ENCODE data around the gene KIAA1217. TPM values are rescaled to one million over a fixed set of nuclear protein-coding genes. Genes with fewer than 3 reads are reported as not detected.

Gene KIAA1217
- total and polyA plus RNA-seq, 2 of the 8 experiments (the other 6 are each of a cell fraction or from before 2014, with no cell fraction given), result 4.5 to 15.6 TPM

DNA sequence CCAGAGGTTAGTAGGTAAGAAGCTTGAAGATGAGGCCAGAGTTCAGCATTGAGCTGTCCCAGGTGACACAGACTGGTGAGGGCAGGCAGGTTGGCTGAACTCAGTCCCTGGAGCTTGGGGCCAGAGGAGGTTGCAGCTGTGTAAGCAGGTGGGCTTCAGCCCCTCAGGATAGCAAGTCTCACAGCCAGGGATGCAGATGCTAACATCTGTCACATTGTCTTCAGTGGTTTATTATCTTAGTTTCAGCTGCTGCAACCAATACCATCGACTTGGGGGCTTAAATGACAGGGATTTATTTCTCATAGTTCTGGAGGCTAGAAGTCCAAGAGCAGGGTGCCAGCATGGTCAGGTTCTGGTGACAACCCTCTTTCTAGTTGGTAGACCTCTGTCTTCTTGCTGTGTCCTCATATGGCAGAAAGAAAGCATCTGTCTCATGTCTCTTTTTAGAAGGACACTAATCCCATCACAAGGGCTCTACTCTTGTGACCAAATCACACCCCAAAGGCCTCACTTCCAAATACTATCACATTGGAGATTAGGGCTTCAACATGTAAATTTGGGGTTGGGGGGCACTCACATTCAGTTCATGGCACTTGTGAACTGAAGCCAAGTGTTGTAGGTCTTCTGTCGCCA lies 146.2 kb downstream of the KIAA1217 start (continued):
- TF ChIP-seq, protein P1, sequence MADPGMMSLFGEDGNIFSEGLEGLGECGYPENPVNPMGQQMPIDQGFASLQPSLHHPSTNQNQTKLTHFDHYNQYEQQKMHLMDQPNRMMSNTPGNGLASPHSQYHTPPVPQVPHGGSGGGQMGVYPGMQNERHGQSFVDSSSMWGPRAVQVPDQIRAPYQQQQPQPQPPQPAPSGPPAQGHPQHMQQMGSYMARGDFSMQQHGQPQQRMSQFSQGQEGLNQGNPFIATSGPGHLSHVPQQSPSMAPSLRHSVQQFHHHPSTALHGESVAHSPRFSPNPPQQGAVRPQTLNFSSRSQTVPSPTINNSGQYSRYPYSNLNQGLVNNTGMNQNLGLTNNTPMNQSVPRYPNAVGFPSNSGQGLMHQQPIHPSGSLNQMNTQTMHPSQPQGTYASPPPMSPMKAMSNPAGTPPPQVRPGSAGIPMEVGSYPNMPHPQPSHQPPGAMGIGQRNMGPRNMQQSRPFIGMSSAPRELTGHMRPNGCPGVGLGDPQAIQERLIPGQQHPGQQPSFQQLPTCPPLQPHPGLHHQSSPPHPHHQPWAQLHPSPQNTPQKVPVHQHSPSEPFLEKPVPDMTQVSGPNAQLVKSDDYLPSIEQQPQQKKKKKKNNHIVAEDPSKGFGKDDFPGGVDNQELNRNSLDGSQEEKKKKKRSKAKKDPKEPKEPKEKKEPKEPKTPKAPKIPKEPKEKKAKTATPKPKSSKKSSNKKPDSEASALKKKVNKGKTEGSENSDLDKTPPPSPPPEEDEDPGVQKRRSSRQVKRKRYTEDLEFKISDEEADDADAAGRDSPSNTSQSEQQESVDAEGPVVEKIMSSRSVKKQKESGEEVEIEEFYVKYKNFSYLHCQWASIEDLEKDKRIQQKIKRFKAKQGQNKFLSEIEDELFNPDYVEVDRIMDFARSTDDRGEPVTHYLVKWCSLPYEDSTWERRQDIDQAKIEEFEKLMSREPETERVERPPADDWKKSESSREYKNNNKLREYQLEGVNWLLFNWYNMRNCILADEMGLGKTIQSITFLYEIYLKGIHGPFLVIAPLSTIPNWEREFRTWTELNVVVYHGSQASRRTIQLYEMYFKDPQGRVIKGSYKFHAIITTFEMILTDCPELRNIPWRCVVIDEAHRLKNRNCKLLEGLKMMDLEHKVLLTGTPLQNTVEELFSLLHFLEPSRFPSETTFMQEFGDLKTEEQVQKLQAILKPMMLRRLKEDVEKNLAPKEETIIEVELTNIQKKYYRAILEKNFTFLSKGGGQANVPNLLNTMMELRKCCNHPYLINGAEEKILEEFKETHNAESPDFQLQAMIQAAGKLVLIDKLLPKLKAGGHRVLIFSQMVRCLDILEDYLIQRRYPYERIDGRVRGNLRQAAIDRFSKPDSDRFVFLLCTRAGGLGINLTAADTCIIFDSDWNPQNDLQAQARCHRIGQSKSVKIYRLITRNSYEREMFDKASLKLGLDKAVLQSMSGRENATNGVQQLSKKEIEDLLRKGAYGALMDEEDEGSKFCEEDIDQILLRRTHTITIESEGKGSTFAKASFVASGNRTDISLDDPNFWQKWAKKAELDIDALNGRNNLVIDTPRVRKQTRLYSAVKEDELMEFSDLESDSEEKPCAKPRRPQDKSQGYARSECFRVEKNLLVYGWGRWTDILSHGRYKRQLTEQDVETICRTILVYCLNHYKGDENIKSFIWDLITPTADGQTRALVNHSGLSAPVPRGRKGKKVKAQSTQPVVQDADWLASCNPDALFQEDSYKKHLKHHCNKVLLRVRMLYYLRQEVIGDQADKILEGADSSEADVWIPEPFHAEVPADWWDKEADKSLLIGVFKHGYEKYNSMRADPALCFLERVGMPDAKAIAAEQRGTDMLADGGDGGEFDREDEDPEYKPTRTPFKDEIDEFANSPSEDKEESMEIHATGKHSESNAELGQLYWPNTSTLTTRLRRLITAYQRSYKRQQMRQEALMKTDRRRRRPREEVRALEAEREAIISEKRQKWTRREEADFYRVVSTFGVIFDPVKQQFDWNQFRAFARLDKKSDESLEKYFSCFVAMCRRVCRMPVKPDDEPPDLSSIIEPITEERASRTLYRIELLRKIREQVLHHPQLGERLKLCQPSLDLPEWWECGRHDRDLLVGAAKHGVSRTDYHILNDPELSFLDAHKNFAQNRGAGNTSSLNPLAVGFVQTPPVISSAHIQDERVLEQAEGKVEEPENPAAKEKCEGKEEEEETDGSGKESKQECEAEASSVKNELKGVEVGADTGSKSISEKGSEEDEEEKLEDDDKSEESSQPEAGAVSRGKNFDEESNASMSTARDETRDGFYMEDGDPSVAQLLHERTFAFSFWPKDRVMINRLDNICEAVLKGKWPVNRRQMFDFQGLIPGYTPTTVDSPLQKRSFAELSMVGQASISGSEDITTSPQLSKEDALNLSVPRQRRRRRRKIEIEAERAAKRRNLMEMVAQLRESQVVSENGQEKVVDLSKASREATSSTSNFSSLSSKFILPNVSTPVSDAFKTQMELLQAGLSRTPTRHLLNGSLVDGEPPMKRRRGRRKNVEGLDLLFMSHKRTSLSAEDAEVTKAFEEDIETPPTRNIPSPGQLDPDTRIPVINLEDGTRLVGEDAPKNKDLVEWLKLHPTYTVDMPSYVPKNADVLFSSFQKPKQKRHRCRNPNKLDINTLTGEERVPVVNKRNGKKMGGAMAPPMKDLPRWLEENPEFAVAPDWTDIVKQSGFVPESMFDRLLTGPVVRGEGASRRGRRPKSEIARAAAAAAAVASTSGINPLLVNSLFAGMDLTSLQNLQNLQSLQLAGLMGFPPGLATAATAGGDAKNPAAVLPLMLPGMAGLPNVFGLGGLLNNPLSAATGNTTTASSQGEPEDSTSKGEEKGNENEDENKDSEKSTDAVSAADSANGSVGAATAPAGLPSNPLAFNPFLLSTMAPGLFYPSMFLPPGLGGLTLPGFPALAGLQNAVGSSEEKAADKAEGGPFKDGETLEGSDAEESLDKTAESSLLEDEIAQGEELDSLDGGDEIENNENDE (IDR thresholded peaks at IDR 0.05; ENCODE audit: insufficient replicate concordance, low read length), result no peak
- TF ChIP-seq SIX5 (IDR thresholded peaks at IDR 0.05; ENCODE audit: low read depth, low read length), result no peak
- TF ChIP-seq ZNF274 (IDR thresholded peaks at IDR 0.05; ENCODE audit: borderline replicate concordance, extremely low read depth, low read length), result no peak
- no peak for TF ChIP-seq RFX5 (IDR thresholded peaks at IDR 0.05; ENCODE audit: borderline replicate concordance, low read depth, low read length)
- TF ChIP-seq HDAC2 (IDR thresholded peaks at IDR 0.05; ENCODE audit: borderline replicate concordance in 1 of 2, low read depth in 2 of 2, low read length in 2 of 2), result no peak
- TF ChIP-seq BACH1 (IDR thresholded peaks at IDR 0.05; ENCODE audit: low read length), result no peak
- TF ChIP-seq BRCA1 (IDR thresholded peaks at IDR 0.05; ENCODE audit: low read depth, low read length), result no peak
- no peak for TF ChIP-seq TAF7 (optimal IDR thresholded peaks at IDR 0.05; ENCODE audit: borderline replicate concordance, low read depth, low read length)
- no peak for TF ChIP-seq CEBPB (IDR thresholded peaks at IDR 0.05; ENCODE audit: low read depth, low read length)
- TF ChIP-seq EGR1 (IDR thresholded peaks at IDR 0.05; ENCODE audit: borderline replicate concordance, low read depth, low read length), result no peak

Data from H1 (cell line).